AG04450 (cell line): ENCODE data around the gene FHAD1. TPM values are rescaled to one million over a fixed set of nuclear protein-coding genes. Genes with fewer than 3 reads are reported as not detected.

Experiments
- CTCF ChIA-PET: fragments of 300-600, 350-600 bp; formaldehyde crosslinking; extraction: SDS; loops from one replicate; lab custom pipeline; 2022; ENCODE audit warnings: antibody characterized with exemption, inconsistent platforms; lab: Charles Lee
- POLR2A ChIA-PET: fragments of 350-600 bp; formaldehyde crosslinking; extraction: SDS; loops from one replicate; lab custom pipeline; 2021; ENCODE audit warnings: antibody characterized with exemption, inconsistent platforms; lab: Yijun Ruan, JAX
- DNase-seq: peaks from one replicate; pipeline ENCODE4 v3.0.0-alpha.2; 2011; ENCODE audit warnings: low read depth, low spot score
- H3K27ac ChIP-seq: one replicate; pipeline ENCODE4 v1.5.1; 2012; ENCODE audit warnings: low read depth, low read length, control low read depth
- H3K27me3 ChIP-seq: one replicate; pipeline ENCODE4 v1.6.0; 2012; ENCODE audit warnings: low read length; ENCODE audit not compliant: control insufficient read depth, insufficient read depth
- H3K4me3 ChIP-seq: 2 replicates; pipeline ENCODE4 v1.5.1; 2011; ENCODE audit warnings: mild to moderate bottlenecking, low read depth, low read length, control low read depth
- H3K9me3 ChIP-seq: 2 replicates; pipeline ENCODE4 v1.5.1; 2012; ENCODE audit warnings: low read length; ENCODE audit not compliant: control insufficient read depth, insufficient read depth
- CTCF ChIP-seq: IDR thresholded peaks from 2 replicates; pipeline ENCODE4 v1.5.1; 2011; ENCODE audit warnings: low read depth, low read length, control low read depth, inconsistent platforms
- polyA plus RNA-seq: library from polyadenylated mRNA; depleted of rRNA; stranded (reverse); fragments of >200 nt; gene quantifications from 2 replicates; pipeline ENCODE4 v1.2.3, GENCODE V29; 2011

FHAD1 gene
- polyA plus RNA-seq, 1 experiment = 0.36 TPM

- H3K27me3 ChIP-seq = peaks cover 6% of the 10 kb centered on the region
- TF ChIP-seq CTCF = no peak
- H3K27ac ChIP-seq = no peak overlapping the region
- H3K9me3 ChIP-seq = peaks cover 4% of the 10 kb centered on the region
- no peak overlapping the region for H3K4me3 ChIP-seq
- ChIA-PET POLR2A (no interaction called here), CTCF (interaction anchor here (0.6 to 2.2 kb wide), 2 partner anchors 12 to 187 kb away, joined by 3 to 17 read pairs; no protein-coding TSS in a partner anchor)
- no peak for DNase-seq
Measured at GRCh38 chr1:15316510-15316909, 69.5 kb downstream of the FHAD1 start.

- no peak for DNase-seq
- ChIA-PET POLR2A (no interaction called here), CTCF (interaction anchor here (1.3 to 2.9 kb wide), 2 partner anchors 106 to 111 kb away, joined by 8 to 27 read pairs; no protein-coding TSS in a partner anchor)
- no peak overlapping the region for H3K4me3 ChIP-seq
- H3K27ac ChIP-seq = no peak overlapping the region
- peaks cover 6% of the 10 kb centered on the region for H3K27me3 ChIP-seq
- no peak for TF ChIP-seq CTCF
- no peaks in the 10 kb centered on the region for H3K9me3 ChIP-seq
Measured at GRCh38 chr1:15320267-15320666, 73.2 kb downstream of the FHAD1 start.

- H3K4me3 ChIP-seq = no peak overlapping the region
- no peak overlapping the region for H3K27ac ChIP-seq
- ChIA-PET POLR2A (no interaction called here), CTCF (interaction anchor here (3.3 to 4.7 kb wide), 2 partner anchors 8 to 109 kb away, joined by 42 to 173 read pairs; no protein-coding TSS in a partner anchor)
- peaks cover 1% of the 10 kb centered on the region for H3K27me3 ChIP-seq
- no peaks in the 10 kb centered on the region for H3K9me3 ChIP-seq
- no peak for TF ChIP-seq CTCF
- DNase-seq = no peak
Measured at GRCh38 chr1:15321601-15322000, 74.6 kb downstream of the FHAD1 start.

GRCh38 chr1:15322648-15323350 is 75.8 kb downstream of the FHAD1 start:
- H3K27me3 ChIP-seq = no peaks in the 10 kb centered on the region
- H3K4me3 ChIP-seq = no peak overlapping the region
- no peak for TF ChIP-seq CTCF
- H3K9me3 ChIP-seq = no peaks in the 10 kb centered on the region
- CTCF ChIA-PET = interaction anchor here (0.6 to 4.7 kb wide), 44 partner anchors 10 to 197 kb away, joined by 3 to 173 read pairs (median 8); no protein-coding TSS in a partner anchor
- no peak overlapping the region for H3K27ac ChIP-seq
- DNase-seq = no peak
- POLR2A ChIA-PET = interaction anchor here (0.9 to 1.4 kb wide), 2 partner anchors 89 to 109 kb away, joined by 5 to 6 read pairs; no protein-coding TSS in a partner anchor
